Measurements from ENCODE around the gene GIMAP4.

DNA sequence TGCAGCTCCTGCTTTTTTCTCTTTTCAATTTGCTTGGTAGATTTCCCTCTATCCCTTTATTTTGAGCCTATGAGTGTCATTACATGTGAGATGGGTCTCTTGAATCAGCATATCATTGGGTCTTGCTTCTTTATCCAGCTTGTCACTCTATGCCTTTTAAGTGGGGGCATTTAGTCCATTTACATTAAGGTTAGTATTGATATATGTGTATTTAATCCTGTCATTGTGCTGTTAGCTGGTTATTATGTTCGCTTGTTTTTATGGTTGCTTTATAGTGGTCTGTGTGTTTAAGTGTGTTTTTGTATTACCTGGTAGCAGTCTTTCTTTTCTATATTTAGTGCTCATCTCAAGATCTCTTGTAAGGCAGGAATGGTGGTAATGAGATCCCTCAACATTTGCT lies 35.5 kb upstream of the GIMAP4 start:
- TF ChIP-seq, protein P1, sequence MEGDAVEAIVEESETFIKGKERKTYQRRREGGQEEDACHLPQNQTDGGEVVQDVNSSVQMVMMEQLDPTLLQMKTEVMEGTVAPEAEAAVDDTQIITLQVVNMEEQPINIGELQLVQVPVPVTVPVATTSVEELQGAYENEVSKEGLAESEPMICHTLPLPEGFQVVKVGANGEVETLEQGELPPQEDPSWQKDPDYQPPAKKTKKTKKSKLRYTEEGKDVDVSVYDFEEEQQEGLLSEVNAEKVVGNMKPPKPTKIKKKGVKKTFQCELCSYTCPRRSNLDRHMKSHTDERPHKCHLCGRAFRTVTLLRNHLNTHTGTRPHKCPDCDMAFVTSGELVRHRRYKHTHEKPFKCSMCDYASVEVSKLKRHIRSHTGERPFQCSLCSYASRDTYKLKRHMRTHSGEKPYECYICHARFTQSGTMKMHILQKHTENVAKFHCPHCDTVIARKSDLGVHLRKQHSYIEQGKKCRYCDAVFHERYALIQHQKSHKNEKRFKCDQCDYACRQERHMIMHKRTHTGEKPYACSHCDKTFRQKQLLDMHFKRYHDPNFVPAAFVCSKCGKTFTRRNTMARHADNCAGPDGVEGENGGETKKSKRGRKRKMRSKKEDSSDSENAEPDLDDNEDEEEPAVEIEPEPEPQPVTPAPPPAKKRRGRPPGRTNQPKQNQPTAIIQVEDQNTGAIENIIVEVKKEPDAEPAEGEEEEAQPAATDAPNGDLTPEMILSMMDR (IDR thresholded peaks at IDR 0.05), result no peak
- no peak for TF ChIP-seq POLR2A (IDR thresholded peaks at IDR 0.05)
